Cardiac muscle cell (in vitro differentiated cells and primary cell): Measurements from ENCODE around the gene BGN. TPM values are rescaled to one million over a fixed set of nuclear protein-coding genes. Genes with fewer than 3 reads are reported as not detected.

ENCODE experiments used
- DNase-seq, 2 donors: peaks; one replicate each; pipeline versions ENCODE4 v3.0.0 to v3.0.0-alpha.2; 2010 to 2017; ENCODE audit warnings: low read depth in 1 of 2, low spot score in 1 of 2
- H3K27ac ChIP-seq: fragments of 200-600 bp; sonication (generic); 2 replicates; pipeline ENCODE4 v1.5.1; 2016
- H3K27me3 ChIP-seq: fragments of 200-600 bp; sonication (generic); 2 replicates; pipeline ENCODE4 v1.6.0; 2016; ENCODE audit warnings: control low read depth
- H3K36me3 ChIP-seq: fragments of 200-600 bp; sonication (generic); 2 replicates; pipeline ENCODE4 v1.5.1; 2016; ENCODE audit warnings: control low read depth
- H3K4me1 ChIP-seq: fragments of 200-600 bp; sonication (generic); 2 replicates; pipeline ENCODE4 v1.8.1; 2017; ENCODE audit warnings: low read depth, mild to moderate bottlenecking, mixed run types
- H3K4me3 ChIP-seq: fragments of 200-600 bp; sonication (generic); 2 replicates; pipeline ENCODE4 v1.5.1; 2016; ENCODE audit warnings: mild to moderate bottlenecking
- H3K9me3 ChIP-seq: fragments of 200-600 bp; sonication (generic); 2 replicates; pipeline ENCODE4 v1.5.1; 2017; ENCODE audit warnings: low read depth, mild to moderate bottlenecking, control low read depth
- polyA plus RNA-seq: library from polyadenylated mRNA; unstranded; fragments of >200 nt; fragmentation: Nextera tagmentation; extraction: Ambion mirVana; gene quantifications from 2 replicates; pipeline ENCODE4 v1.2.1, GENCODE V29; 2016
- total RNA-seq: library from RNA; depleted of rRNA; stranded (reverse); fragments of >200 nt; gene quantifications from 2 replicates; pipeline ENCODE4 v1.2.3, GENCODE V29; 2016
- TF ChIP-seq, protein P1 (sequence below): IDR thresholded peaks from 2 replicates; pipeline ENCODE4 v1.5.1; 2012; ENCODE audit warnings: low read depth, mild to moderate bottlenecking, low read length

Gene BGN
- total and polyA plus RNA-seq, 2 experiments from 2014 or later, result 0.54 to 1.0 TPM

DNA sequence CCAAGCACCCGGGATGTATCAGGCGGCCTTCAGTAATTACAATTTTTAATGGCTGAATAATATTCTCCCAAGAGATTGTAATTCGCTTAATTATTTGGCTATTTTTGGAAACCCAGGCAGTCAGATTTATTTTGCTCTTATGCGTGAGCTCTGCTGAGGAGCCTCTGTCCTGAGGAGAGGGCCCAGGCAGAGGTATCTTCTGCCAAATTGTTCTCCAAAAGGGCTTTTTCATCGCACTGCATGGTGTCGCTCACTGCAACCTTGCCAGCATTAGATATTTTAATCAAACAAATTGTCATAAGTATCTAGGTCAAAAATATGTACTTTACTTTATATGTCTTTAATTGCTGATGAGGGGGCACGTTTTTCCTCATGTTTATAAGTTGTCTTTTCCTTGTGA lies 28.5 kb downstream of the BGN start:
- Histone ChIP-seq H3K4me3 (no peak overlapping the region), H3K36me3 (no peaks in the 10 kb centered on the region), H3K4me1 (no peaks in the 10 kb centered on the region), H3K27ac (no peak overlapping the region), H3K9me3 (no peaks in the 10 kb centered on the region), H3K27me3 (peaks cover 26% of the 10 kb centered on the region)
- TF ChIP-seq, protein P1, sequence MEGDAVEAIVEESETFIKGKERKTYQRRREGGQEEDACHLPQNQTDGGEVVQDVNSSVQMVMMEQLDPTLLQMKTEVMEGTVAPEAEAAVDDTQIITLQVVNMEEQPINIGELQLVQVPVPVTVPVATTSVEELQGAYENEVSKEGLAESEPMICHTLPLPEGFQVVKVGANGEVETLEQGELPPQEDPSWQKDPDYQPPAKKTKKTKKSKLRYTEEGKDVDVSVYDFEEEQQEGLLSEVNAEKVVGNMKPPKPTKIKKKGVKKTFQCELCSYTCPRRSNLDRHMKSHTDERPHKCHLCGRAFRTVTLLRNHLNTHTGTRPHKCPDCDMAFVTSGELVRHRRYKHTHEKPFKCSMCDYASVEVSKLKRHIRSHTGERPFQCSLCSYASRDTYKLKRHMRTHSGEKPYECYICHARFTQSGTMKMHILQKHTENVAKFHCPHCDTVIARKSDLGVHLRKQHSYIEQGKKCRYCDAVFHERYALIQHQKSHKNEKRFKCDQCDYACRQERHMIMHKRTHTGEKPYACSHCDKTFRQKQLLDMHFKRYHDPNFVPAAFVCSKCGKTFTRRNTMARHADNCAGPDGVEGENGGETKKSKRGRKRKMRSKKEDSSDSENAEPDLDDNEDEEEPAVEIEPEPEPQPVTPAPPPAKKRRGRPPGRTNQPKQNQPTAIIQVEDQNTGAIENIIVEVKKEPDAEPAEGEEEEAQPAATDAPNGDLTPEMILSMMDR, result no peak
- DNase-seq, result no peak

DNA sequence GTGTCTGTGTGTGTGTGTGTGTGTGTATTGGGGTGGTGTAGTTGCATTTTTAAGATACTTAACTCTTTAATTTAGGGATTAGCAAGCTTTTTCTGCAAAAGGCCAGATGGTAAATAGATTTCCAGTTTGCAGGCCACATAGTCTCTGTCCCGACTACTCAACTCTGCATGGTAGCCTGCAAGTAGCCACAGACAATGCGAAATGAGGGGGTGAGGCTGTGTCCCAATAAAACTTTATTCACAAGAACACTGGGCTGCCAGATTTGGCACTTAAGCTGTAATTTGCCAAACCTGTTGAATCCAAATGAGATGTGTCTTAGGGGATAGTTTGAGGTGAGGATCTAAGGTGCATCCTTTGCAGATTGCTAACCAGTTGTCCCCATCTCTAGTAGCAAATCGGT lies 29.5 kb downstream of the BGN start:
- Histone ChIP-seq H3K27ac (no peak overlapping the region), H3K36me3 (no peaks in the 10 kb centered on the region), H3K9me3 (no peaks in the 10 kb centered on the region), H3K4me1 (no peaks in the 10 kb centered on the region), H3K4me3 (no peak overlapping the region), H3K27me3 (peaks cover 16% of the 10 kb centered on the region)
- TF ChIP-seq, protein P1, result no peak
- DNase-seq, result no peak

DNA sequence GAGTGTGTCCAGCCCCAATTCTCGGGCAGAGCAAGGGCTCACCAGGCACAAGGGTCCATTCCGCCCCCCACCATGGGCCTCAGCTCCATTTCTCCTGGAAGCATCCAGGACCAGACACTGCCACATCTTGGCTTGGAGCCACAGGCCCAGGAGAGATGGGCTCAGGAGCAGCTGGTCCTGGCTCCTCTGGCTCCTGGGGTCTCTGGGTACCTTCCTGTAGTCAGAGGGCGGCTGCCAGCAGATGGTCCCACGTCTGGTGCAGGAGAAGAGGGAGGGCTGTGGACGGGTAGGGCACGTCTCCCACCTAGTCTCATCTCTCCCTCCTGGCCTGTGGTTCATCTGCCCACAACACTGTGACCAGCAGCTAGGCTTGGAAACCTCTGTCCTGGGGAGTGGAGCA lies 30.7 kb downstream of the BGN start:
- DNase-seq, result no peak
- H3K9me3 ChIP-seq, result no peaks in the 10 kb centered on the region
- TF ChIP-seq, protein P1, result no peak

DNA sequence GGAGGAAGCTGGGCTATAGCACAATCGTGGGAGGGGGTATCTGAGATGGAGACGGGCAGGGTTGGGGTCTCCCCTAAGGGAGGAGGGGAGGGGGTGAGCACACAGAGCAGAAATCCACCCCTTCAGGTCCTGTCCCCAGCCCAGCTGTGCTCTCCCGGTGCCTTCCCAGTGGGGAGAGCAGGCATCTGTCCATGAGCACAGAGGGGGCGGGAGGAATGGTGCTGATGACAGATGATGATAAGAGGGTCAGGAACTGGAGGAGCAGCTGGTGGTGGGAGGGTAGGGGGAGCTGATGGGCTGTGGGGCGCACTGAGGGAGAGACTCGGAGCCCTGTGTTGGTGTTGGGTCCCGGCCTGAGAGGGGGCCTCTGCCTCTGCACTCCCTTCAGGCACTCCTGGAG lies 31.3 kb downstream of the BGN start:
- H3K27me3 ChIP-seq, result no peaks in the 10 kb centered on the region

More for the DNA sequence above, 30.7 kb downstream of the BGN start:
- Histone ChIP-seq H3K4me3 (no peak overlapping the region), H3K27ac (no peak overlapping the region), H3K4me1 (no peaks in the 10 kb centered on the region), H3K36me3 (no peaks in the 10 kb centered on the region), H3K27me3 (peaks cover 4% of the 10 kb centered on the region)

DNA sequence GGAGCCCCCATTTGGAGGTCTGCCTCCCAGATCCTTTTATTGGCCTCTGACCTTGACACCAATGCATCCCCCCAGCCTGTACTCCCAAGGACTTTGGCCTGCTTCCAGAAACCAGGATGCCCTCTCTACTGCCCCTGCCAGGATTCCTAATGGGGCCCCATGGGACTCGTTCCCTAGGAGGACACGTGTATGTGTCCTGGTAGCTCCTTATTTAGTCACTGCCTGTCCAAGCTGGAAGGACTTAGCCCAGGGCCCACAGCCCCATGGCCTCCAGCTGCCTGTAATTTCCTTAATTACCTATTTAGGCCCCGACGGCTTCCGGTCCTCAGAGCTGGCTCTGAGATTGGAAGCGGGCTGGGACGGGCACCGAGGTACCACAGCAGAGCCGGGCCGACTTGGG lies 32.0 kb downstream of the BGN start:
- TF ChIP-seq, protein P1, result no peak
- Histone ChIP-seq H3K36me3 (no peaks in the 10 kb centered on the region), H3K4me1 (no peaks in the 10 kb centered on the region), H3K27ac (no peak overlapping the region), H3K4me3 (no peak overlapping the region), H3K27me3 (no peaks in the 10 kb centered on the region), H3K9me3 (no peaks in the 10 kb centered on the region)
- no peak for DNase-seq

More for the DNA sequence above, 31.3 kb downstream of the BGN start:
- no peaks in the 10 kb centered on the region for H3K9me3 ChIP-seq
- no peaks in the 10 kb centered on the region for H3K36me3 ChIP-seq
- H3K4me3 ChIP-seq, result no peak overlapping the region
- no peaks in the 10 kb centered on the region for H3K4me1 ChIP-seq
- TF ChIP-seq, protein P1, result no peak
- H3K27ac ChIP-seq, result no peak overlapping the region
- no peak for DNase-seq

DNA sequence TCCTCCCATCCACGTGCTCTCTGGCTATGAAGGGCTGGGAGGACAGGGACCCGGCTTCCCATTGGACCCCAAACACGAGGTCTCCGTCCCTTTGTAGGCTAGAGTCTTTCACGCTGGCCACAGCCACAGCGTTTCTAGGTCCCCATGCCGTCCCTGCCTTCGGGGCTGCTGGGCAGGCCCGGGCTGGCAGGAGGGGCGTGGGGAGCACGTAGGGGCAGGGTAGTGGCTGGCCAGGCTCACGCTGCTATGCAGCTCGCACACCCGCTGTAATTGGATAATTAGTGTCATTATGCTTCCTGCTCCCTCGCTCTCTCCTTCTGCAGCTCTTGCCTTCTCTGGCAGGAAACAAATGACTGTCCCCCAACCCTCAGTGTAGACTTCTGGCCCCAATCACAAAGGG lies 32.4 kb downstream of the BGN start:
- Histone ChIP-seq H3K4me3 (no peak overlapping the region), H3K27ac (no peak overlapping the region), H3K27me3 (no peaks in the 10 kb centered on the region), H3K4me1 (no peaks in the 10 kb centered on the region), H3K9me3 (no peaks in the 10 kb centered on the region), H3K36me3 (no peaks in the 10 kb centered on the region)
- no peak for DNase-seq
- TF ChIP-seq, protein P1, result no peak
